MV-4-11 (cell line): ENCODE data around the gene PRTG.
"Not testable (repeated sequence)": the region's sequence is repeated elsewhere in the genome, so short reads cannot be mapped to it uniquely, and the experiment has no call there.

Experiments
- DNase-seq: peaks from one replicate; lab custom pipeline; 2025; lab: John Stamatoyannopoulos, UW

Gene PRTG

GRCh38 chr15:55700876-55701275 lies 42.1 kb downstream of the PRTG start:
- DNase-seq: no peak

GRCh38 chr15:55698653-55699052 lies 44.3 kb downstream of the PRTG start:
- no peak for DNase-seq

GRCh38 chr15:55696221-55696620 lies 46.7 kb downstream of the PRTG start:
- DNase-seq: no peak

- no peak for DNase-seq
Measured at GRCh38 chr15:55695432-55695831, 47.5 kb downstream of the PRTG start.

- no peak for DNase-seq
Measured at GRCh38 chr15:55694652-55695150, 48.3 kb downstream of the PRTG start.

GRCh38 chr15:55693116-55693515 lies 49.8 kb downstream of the PRTG start:
- DNase-seq: not testable (repeated sequence)

- no peak for DNase-seq
Measured at GRCh38 chr15:55687792-55688191, 55.2 kb downstream of the PRTG start.

- no peak for DNase-seq
Measured at GRCh38 chr15:55685286-55685685, 57.7 kb downstream of the PRTG start.

GRCh38 chr15:55683376-55683775 lies 59.6 kb downstream of the PRTG start:
- DNase-seq: no peak

GRCh38 chr15:55681631-55682030 lies 61.3 kb downstream of the PRTG start:
- no peak for DNase-seq

- DNase-seq: no peak
Measured at GRCh38 chr15:55676507-55676906, 66.4 kb downstream of the PRTG start.

GRCh38 chr15:55673287-55673686 lies 69.7 kb downstream of the PRTG start:
- DNase-seq: no peak

GRCh38 chr15:55669270-55669669 lies 73.7 kb downstream of the PRTG start:
- DNase-seq: no peak

GRCh38 chr15:55665605-55666227 lies 77.2 kb downstream of the PRTG start:
- no peak for DNase-seq

- no peak for DNase-seq
Measured at GRCh38 chr15:55661428-55661827, 81.5 kb downstream of the PRTG start.

GRCh38 chr15:55660153-55660552 lies 82.8 kb downstream of the PRTG start:
- DNase-seq: no peak

GRCh38 chr15:55659481-55659880 lies 83.5 kb downstream of the PRTG start:
- DNase-seq: no peak

- DNase-seq: no peak
Measured at GRCh38 chr15:55658886-55659285, 84.1 kb downstream of the PRTG start.

- no peak for DNase-seq
Measured at GRCh38 chr15:55654561-55655031, 88.4 kb downstream of the PRTG start.

GRCh38 chr15:55652909-55653495 lies 90.0 kb downstream of the PRTG start:
- no peak for DNase-seq

GRCh38 chr15:55652359-55652758 lies 90.6 kb downstream of the PRTG start:
- DNase-seq: no peak

- no peak for DNase-seq
Measured at GRCh38 chr15:55649058-55649423, 93.9 kb downstream of the PRTG start.

GRCh38 chr15:55638764-55639163 lies 104.2 kb downstream of the PRTG start:
- no peak for DNase-seq

GRCh38 chr15:55637086-55637485 lies 105.9 kb downstream of the PRTG start:
- no peak for DNase-seq
